GM19328 (cell line): ENCODE results near the gene MYBPC1.
"Not testable (repeated sequence)": the region's sequence is repeated elsewhere in the genome, so short reads cannot be mapped to it uniquely, and the experiment has no call there.

ENCODE experiments used
- ATAC-seq: cut with Tn5 transposase; IDR thresholded peaks from one replicate; pipeline ENCODE4 v1.9.1; 2021; ENCODE audit warnings: mild to moderate bottlenecking, moderate library complexity; ENCODE audit not compliant: unreplicated experiment

The MYBPC1 gene

GRCh38 chr12:101594700-101595099 lies at the start of gene MYBPC1:
Gene MYBPC1 (plus strand): TSS chr12:101594971. CDS start chr12:101595071, 100 bp downstream.
- no peak for ATAC-seq

- no peak for ATAC-seq
Measured at GRCh38 chr12:101551362-101552114, 43.2 kb upstream of the MYBPC1 start.

- ATAC-seq: no peak
Measured at GRCh38 chr12:101552277-101552676, 42.5 kb upstream of the MYBPC1 start.

GRCh38 chr12:101557094-101557493 lies 37.7 kb upstream of the MYBPC1 start:
- ATAC-seq: no peak

GRCh38 chr12:101558726-101559125 lies 36.0 kb upstream of the MYBPC1 start:
- ATAC-seq: not testable (repeated sequence)

GRCh38 chr12:101563212-101563611 lies 31.6 kb upstream of the MYBPC1 start:
- no peak for ATAC-seq

- ATAC-seq: no peak
Measured at GRCh38 chr12:101564912-101565311, 29.9 kb upstream of the MYBPC1 start.

GRCh38 chr12:101566318-101566717 lies 28.5 kb upstream of the MYBPC1 start:
- ATAC-seq: no peak

GRCh38 chr12:101567918-101568317 lies 26.9 kb upstream of the MYBPC1 start:
- no peak for ATAC-seq

GRCh38 chr12:101570047-101570446 lies 24.7 kb upstream of the MYBPC1 start:
- no peak for ATAC-seq

GRCh38 chr12:101571105-101571504 lies 23.7 kb upstream of the MYBPC1 start:
- no peak for ATAC-seq

- ATAC-seq: no peak
Measured at GRCh38 chr12:101573743-101574142, 21.0 kb upstream of the MYBPC1 start.

- no peak for ATAC-seq
Measured at GRCh38 chr12:101578417-101578816, 16.4 kb upstream of the MYBPC1 start.

GRCh38 chr12:101581190-101581589 lies 13.6 kb upstream of the MYBPC1 start:
- ATAC-seq: no peak

- no peak for ATAC-seq
Measured at GRCh38 chr12:101582937-101583336, 11.8 kb upstream of the MYBPC1 start.

- no peak for ATAC-seq
Measured at GRCh38 chr12:101590383-101590782, 4.4 kb upstream of the MYBPC1 start.

GRCh38 chr12:101591781-101592180 lies 3.0 kb upstream of the MYBPC1 start:
- no peak for ATAC-seq

- no peak for ATAC-seq
Measured at GRCh38 chr12:101592448-101592847, 2.3 kb upstream of the MYBPC1 start.

- no peak for ATAC-seq
Measured at GRCh38 chr12:101592921-101593320, 1.9 kb upstream of the MYBPC1 start.

- ATAC-seq: no peak
Measured at GRCh38 chr12:101596172-101596571, 1.4 kb downstream of the MYBPC1 start.

GRCh38 chr12:101597164-101597563 lies 2.4 kb downstream of the MYBPC1 start:
- ATAC-seq: no peak

- no peak for ATAC-seq
Measured at GRCh38 chr12:101598483-101598882, 3.7 kb downstream of the MYBPC1 start.

GRCh38 chr12:101599311-101599710 lies 4.5 kb downstream of the MYBPC1 start:
- no peak for ATAC-seq
